Fibroblast of skin of right quadriceps (primary cell): Measurements from ENCODE around the gene MTMR3.
A peak's percentile ranks its signal among the peaks of the same experiment; 100 is the strongest.

Experiments
- DNase-seq: peaks from one replicate; pipeline ENCODE4 v3.0.0-alpha.2; 2013

MTMR3 gene

DNA sequence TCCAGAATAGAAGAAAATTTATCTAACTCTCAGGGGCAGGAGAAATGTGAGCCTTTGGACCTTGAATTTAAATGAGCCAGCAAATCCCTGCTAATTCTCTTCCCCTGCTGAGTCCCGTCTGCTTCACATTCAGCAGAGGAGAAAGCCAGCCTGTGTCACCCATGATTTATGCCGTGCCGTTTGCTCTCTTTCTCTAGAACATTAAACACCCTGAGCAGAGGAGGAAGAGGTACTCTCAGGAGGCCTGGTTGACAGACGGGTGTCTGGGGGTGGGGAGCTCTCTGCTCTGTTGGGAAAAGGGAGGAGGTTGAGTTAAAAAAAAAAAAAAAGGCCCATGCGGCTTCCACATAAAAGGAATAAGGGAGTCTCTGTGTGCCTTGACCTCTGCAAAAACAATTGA is 11.3 kb upstream of the MTMR3 start:
- peak; percentile 43 for DNase-seq

DNA sequence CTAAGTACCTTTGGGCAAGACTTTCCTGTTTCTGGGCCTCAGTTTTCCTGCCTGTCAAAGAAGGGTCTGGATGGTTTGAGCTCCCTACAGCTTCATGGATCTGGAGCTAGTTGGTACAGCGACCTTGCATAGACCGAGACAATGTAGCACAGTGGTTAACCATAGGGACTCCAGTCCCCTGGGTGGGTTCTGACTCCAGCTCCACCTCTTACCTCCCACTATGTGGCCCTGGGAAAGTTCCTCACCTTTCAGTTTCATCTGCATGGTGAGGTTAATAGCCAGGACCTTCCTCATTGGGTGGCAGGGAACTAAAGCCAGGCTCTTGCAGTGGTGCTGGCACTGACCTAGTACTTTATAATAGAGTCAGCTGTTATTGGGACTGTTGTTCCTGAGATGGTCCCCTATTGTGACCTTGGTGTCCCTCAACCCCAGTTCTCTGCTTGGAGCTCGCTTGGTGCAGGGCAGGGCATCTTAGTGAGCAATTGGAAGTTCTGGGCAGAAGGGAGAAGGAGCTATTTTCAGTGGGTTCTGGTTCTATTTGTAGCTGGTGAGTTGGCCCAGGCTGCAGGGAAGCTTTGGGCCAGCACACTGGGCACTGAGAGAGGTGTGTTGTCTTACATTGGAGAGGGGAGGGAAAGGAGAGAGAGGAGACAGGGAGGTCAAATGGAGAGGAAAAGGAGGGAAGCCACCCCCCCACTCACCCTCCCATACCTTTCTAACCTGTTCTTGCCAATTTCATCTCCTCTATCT is 10.7 kb upstream of the MTMR3 start:
- no peak for DNase-seq

DNA sequence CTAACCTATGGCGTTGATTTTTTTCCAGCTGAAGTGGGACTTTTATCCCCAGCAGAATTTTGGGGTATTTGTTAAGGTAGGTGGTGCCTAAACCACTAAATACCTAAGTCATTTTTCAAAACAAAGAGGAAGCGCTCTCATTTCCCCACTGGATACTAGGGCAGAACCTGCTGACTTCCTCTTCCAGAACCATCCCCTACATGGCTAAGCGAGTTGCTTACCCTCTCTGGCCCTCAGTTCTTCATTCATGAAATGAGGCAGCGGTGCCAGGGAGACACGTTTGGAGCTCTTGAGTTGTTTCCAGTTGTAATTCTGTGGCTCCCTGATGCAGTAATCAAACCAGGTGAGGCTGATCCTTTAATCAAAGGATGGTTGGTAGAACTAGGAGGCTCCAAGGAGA is 10.0 kb upstream of the MTMR3 start:
- no peak for DNase-seq

DNA sequence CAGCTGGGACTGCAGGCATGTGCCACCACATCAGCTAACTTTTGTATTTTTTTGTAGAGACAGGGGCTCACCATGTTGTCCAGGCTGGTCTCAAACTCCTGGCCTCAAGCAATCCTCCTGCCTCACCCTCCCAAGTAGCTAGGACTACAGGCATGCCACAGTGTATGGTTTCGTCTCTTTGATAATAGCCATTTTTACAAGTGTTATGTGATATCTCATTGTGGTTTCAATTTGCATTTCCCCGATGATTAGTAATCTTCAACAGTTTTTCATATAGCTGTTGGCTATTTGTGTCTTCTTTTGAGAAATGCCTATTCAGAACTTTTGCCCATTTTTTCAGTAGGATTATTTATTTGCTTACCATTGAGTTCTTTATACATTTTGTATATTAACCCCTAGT is 9.0 kb upstream of the MTMR3 start:
- no peak for DNase-seq

DNA sequence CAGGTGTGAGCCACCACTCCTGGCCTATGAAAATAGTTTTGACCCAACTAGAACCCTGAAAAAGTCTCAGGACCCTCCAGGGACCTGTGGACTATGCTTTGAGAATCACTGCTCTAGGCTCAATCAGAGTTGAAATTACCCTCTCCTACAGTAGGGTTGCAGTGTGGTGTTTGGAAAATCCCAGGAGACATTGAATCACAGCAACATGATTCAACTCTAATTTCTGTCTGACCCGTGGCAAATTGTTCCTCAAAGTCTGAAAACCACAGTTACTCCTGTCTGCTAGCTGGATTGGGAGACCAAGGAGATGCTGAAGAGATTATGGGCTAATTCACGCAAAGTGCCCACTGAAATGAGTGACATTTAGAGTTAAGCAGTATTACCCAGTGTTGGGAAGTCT is 5.4 kb upstream of the MTMR3 start:
- DNase-seq, result peak; percentile 68

DNA sequence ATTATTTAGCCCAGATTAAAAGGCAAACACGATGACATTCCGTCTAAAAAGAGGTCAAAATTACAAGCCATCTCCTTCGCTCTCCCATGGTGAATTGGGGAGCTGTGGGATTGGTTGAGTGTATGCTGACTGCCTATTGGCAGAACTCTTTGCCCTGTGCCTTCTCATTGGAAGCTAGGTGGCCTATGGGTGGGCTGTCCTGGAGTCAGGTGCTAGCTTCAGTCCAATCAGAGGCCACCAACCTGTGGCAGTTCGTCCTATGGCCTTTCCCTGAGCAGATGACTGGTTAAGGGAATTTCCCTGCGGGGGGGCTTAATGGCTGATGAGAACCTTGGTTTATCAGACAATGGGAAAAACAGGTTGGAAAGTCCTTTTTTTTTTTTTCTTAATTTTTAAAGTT is 3.2 kb upstream of the MTMR3 start:
- DNase-seq, result no peak

DNA sequence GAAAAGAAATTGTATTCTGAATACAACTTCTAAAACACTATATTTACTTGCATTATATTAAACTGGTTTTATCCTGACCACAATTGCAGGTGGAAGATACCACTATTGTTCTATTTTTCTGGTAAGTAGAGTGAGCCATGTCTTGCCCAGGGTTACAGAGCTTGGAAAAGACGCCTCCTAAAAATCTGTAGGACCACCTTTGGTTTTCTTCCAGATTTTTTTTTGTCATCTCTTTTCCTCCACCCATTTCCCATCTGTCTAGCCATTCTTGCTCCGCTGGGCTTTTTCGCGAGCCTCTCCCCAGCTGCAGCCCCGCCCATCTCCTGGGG is 294 bp upstream of the MTMR3 start:
- DNase-seq, result no peak

DNA sequence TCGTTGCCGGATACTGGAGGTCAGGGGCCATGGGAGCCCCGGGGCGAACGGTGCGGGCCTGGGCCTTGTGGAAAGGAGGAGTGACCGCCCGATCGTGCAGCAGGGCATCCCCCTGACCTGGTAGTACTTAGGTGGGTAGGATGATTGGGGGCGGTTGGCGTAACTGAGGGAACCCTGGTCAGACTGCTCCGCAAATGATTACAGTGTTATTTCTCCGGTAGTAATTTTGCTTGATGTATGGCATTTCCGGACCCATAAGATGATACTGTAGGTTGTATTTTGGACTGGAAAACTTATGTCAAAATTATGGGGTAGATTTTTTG is 762 bp downstream of the MTMR3 start:
- DNase-seq, result no peak

DNA sequence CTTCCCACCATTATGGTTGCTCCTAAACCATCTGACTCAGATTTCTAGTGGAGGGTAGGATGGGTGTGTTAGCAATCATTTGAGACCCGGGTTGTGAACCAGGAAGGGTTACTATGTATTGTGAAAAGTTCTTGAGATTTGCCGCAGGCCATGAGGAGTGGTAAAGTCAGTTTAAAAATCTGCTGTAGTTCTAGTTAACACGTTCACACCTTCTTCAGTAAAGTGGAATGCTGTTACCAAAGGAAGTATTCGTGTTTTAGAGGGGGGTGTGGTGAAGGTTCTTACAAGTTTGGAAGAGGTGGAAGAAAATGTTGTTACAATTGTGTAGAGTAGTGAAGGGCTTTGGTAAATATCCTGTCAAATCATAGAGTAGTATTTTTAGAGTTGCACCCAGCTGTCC is 2.6 kb downstream of the MTMR3 start:
- no peak for DNase-seq

DNA sequence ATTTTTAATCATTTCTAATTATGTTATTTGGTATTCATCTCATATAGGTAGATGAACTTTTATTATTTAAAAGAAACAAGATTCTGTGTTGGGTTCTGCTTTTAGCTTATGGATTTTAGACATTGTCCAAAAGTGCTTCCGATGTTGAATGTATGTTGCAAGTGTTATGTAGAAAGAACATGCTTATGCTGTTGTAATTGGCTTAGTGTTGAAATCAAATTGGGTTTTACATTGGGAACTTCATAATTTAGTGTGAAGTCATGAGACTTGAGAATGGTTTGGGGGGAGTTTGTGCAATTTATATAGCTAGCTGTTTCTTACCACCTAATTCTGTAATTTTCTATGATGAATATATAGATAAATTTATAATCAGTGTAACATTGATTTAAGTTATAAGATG is 3.6 kb downstream of the MTMR3 start:
- DNase-seq, result no peak

DNA sequence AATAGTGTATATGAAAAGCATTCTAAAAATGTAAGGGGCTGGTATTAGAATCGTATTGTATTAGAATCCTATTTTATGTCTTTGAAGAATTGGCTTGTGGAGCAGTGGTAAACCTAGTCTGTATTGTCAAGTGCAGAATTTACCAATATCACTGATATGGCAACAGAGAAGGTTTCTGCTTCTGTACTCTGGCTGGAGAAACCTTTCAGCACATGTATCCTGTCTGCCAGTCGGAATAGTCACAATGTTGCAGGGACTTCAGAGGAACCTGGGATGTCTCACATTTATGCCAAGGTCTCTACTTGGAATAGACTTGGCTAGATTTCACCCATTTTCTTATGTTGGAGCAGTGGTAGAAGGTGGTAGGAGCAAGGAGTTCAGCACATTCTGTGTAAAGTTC is 4.4 kb downstream of the MTMR3 start:
- no peak for DNase-seq

DNA sequence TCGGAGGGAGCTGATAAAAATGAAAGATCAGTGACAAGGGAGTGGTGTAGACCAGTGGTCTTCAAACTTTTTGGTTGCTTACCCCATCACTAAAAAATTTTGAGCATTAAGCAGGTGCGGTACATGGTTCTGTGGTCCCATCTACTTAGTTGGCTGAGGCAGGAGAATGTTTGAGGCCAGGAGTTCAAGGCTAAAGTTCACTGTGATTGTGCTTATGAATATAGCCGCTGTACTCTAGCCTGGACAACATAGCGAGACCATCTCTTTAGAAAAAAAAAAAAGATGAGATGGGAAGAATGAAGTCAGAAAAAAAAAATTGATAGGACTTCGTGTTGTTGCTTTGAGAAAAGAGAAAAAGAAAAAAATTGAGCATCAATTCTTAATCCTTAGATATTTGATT is 7.8 kb downstream of the MTMR3 start:
- DNase-seq, result no peak

DNA sequence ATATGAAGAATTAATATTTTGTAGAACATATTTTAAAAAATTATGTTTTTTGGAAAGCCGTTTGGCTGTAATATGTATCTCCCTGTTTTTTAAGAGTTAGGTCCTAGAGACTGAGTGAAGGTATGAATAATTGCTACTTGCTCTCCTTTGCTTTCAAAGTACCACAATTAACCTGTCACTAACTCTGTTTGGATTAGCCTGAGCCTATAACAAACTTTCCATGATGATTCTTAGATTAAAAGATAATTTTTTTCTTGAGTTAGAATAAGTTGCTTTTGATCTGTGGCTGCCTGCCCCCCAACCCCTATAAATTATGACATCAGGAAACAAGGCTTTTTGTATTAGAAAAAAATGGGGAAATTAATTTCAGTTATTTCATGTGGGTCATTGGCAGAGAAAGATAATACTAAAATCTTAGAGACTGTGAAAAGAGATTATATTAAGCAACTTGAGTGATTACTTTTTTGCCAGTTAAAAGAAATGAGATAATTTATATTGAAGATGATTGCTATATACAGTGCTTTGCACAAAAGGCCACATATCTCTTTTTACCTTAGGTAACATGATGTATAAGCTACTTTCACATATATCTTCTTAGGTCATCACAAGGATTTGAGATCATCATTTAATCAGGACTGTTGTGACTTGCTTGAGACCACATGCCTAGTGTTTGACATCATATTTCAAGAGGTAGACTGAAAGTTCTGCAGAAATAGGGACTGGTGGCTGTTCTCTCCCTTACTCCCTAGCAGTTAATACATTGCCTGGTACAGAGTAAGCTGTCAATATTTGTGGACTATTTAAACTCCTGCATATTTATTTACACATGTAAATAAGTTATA is 9.6 kb downstream of the MTMR3 start:
- no peak for DNase-seq

DNA sequence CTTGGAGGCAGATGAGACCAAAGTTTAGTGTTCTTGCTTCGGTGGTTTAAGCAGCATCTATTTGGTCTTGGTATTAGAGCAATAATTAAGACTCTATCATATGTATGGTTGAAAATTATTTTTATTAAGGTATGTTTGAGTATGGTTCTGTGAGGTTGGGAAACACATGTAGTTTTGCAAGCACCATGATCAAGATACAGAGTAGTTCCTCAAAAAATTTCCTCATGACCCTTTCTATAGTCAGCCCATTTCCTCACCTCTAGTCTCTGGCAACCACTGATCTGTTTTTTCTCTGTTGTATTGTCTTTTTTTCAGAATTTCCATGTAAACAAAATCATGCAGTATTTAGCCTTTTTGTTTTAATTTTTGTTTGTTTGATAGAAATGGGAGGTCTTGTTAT is 18.4 kb downstream of the MTMR3 start:
- no peak for DNase-seq

DNA sequence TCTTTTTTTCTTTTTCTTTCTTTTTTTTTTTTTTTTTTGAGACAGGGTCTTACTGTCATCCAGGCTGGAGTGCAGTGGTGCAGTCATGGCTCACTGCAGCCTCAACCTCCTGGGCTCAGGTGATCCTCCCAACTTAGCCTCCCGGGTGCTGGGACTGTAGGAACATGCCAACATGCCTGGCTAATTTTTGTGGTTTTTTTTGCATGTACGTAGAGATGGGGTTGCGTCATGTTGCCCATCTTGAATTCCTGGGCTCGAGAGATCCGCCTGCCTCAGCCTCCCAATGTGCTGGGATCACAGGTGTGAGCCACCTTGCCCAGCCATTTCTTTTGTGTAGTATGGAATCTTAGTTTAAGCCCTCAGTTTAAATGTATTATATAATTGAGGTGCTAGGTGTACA is 20.4 kb downstream of the MTMR3 start:
- DNase-seq, result no peak

DNA sequence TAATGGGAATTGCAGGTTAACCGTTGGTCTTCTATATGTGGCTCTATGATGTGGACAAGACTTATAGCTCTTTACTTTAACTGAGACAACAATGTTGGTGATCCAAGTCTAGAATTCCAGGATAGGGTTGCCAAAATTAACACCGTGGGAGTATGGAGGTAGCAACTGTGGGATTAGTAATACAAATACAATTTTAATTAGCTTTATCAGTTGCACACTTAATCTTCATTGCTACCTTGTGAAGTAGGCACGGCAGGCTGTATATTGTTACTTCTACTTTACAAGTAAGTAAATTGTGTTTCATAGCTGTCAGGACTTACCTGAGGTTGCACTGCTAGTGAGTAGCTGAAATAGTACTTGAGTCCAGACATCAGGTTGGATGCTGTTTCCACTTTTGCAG is 21.0 kb downstream of the MTMR3 start:
- no peak for DNase-seq

DNA sequence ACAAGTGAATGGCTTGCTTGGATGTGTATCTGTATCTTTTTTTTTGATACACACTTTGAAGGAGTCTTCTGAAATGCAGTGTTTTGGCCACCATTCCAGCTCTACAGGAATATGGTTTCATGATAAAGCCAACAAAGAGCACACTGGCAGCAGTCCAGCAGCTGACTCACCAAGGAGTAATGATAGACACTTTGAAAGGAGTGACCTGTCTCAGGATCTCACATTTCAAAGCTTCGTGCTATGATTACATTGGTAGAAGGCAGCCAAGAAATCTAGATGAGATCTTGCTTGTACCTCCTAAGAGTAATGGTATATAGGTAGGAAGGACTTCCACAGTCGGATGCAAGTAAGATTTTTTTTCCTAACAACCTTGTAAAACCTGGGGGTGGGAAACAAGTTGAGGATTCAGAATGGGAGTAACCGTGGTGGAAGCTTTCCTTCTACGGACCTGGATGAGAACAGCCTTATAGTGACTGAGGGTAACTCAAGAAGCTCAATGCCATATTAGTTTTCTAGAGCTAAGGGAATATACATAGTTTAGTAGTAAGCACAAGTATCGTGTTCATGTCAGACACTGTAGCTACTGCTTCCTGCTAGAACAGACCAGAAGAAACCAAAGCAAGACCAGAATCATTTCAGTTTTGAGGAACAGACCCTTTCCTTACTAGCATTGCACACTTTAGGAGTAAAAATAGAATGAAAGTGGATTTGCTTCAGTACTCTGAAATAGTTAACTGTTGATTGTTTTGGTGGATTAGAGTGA is 25.0 kb downstream of the MTMR3 start:
- peak; percentile 96 for DNase-seq

DNA sequence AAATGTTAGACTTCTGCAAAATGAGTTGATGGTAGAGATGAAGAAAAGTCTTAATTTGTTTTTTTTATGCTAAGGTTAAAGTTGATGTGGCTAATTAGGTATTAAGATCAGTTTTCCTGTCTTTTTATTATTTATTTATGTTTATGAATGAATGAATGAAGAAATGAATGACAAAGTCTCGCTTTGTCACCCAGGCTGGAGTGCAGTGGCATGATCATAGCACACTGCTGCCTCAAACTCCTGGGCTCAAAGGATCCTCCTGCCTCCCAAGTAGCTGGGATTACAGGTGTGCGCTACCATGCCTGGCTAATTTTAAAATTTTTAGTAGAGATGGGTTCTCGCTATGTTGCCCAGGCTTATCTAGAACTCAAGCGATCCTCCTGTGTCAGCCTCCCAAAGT is 29.2 kb downstream of the MTMR3 start:
- DNase-seq, result no peak

DNA sequence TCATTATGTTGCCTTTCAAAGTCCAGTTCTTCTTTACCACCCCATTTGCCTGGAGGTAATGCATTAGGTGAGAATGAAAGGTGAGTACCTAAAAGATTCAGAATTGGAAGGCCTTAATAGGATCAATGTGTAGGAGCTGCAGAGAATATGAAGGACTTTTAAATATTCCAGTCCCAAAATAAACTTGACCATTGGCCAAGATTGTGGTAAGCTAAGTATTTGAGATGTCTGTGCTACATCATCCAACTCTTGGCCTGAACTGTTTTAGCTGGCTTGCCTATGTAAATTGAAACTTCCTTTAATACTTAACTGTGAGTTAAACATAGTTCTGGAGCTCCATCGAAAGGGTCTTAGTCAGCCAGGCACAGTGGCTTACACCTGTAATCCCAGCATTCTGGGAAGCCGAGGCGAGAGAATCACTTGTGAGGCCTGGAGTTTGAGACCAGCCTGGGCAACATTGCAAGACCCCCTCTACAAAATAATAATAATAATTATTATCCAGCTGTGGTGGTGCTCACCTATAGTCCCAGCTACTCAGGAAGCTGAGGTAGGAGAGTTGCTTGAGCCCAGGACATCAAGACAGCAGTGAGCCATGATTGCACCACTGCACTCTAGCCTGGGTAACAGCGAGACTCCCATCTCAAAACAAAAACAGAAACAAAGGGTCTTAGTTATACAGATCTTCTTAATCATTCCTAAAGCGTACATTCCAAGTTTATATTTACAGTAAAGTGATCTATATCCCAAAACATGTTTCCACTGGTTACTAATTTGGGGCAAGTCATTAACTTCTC is 29.8 kb downstream of the MTMR3 start:
- DNase-seq, result peak; percentile 93

DNA sequence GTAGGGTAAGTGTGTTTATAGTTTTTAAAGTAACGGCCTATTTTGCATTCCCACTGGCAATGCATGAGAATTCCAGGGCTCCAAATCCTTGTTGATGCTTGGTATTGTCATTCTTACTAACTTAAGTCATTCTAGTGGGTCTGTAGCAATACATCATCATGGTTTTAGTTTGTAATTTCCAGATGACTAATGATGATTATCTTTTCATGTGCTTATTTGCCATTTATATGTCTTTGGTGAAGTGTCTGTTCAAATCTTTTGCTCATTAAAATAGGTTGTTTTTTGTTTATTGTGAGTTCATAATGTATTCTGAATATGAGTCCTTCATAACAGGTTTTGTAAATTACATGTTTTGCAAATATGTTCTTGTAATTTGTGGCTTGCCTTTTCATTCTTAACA is 31.2 kb downstream of the MTMR3 start:
- DNase-seq, result peak; percentile 83

DNA sequence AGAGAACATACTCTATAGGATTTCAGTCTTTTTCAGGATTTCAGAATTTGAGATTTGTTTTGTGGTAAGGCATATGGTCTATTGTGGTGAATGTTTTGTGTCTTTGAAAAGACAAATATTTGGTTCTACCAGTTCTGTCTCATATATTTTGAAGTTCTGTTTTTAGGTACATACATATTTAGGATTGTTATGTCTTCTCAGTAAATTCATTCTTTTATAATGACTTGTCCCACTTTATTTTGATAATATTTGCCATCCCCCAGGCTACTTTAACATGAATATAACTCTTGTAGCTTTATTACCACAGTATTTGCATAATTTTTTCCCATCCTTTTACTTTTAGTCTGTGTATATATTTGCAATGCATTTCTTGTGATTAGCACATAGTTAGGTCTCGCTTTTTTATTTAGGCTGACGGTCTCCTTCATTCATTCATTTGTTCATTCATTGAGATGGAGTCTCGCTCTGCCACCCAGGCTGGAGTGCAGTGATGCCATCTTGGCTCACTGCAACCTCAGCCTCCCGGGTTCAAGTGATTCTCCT is 32.1 kb downstream of the MTMR3 start:
- DNase-seq, result peak; percentile 49

DNA sequence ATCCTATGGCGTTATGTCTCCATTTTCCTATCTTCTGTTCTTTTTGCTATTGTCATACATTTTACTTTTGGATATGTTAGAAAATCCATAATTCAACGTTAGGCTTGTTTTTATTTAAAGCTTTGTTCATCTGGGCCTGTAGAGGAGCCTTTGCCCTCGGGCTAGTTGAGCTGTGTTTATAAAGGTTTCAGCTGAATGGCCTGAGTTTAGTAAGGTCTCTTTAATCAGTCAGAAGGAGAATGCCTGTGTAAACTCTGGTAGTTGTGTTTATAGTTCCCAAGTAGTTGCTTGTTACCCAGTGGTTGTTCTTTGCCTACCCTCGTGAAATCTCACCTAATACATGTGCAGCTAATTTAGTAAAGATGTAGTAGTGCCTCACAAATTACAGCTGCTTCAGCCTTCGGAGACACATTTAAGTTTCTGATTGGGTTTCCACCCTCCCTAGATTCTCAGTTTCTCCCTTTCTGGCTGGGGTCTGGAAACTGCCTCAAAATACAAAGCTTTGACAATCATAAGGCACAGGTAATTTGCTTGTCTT is 33.1 kb downstream of the MTMR3 start:
- no peak for DNase-seq
